Activated T-cell treated with anti-CD3 and anti-CD28 coated beads, Interleukin-2, amount 50 U/mL, for 4 hours (primary cell): ENCODE results near the gene FAM200B. TPM values are rescaled to one million over a fixed set of nuclear protein-coding genes. Genes with fewer than 3 reads are reported as not detected.
"Not testable (repeated sequence)": the region's sequence is repeated elsewhere in the genome, so short reads cannot be mapped to it uniquely, and the experiment has no call there.

Source experiments
- ATAC-seq, 2 donors: fragments of 200-7000 bp; cut with Tn5 transposase; one replicate each; pipeline ENCODE4 v1.10.0; 2021
- DNase-seq: peaks from one replicate; pipeline ENCODE4 v3.0.0-alpha.2; 2020
- H3K27me3 Mint-ChIP-seq: one replicate; pipeline ENCODE4 v1.8.0; 2021; ENCODE audit warnings: low read depth, mixed read lengths
- H3K36me3 Mint-ChIP-seq: one replicate; pipeline ENCODE4 v1.8.0; 2022; ENCODE audit warnings: mixed read lengths; ENCODE audit not compliant: insufficient read depth
- H3K4me1 Mint-ChIP-seq: one replicate; pipeline ENCODE4 v1.8.0; 2021; ENCODE audit warnings: low read depth, mixed read lengths
- H3K4me3 Mint-ChIP-seq: one replicate; pipeline ENCODE4 v1.8.0; 2021; ENCODE audit warnings: mild to moderate bottlenecking, moderate library complexity, mixed read lengths
- H3K9me3 Mint-ChIP-seq: one replicate; pipeline ENCODE4 v1.8.0; 2021; ENCODE audit warnings: mixed read lengths
- total RNA-seq, 3 donors: library from RNA; stranded (reverse); gene quantifications; one replicate each; pipeline ENCODE4 v1.2.1, GENCODE V29; 2021

FAM200B gene
- total RNA-seq, 3 donors from 2014 or later: 6.1 to 6.6 (median 6.2) TPM

- no peak overlapping the region for H3K4me3 Mint-ChIP-seq
- H3K36me3 Mint-ChIP-seq: no peaks in the 10 kb centered on the region
- no peaks in the 10 kb centered on the region for H3K27me3 Mint-ChIP-seq
- no peaks in the 10 kb centered on the region for H3K4me1 Mint-ChIP-seq
- ATAC-seq (no peak), DNase-seq (no peak)
- H3K9me3 Mint-ChIP-seq: no peaks in the 10 kb centered on the region
Observed at GRCh38 chr4:15718959-15719358, 37.3 kb downstream of the FAM200B start.

GRCh38 chr4:15719506-15719905 lies 37.9 kb downstream of the FAM200B start:
- DNase-seq (no peak), ATAC-seq (no peak)
- Mint-ChIP-seq H3K9me3 (no peaks in the 10 kb centered on the region), H3K4me1 (no peaks in the 10 kb centered on the region), H3K27me3 (no peaks in the 10 kb centered on the region), H3K36me3 (no peaks in the 10 kb centered on the region), H3K4me3 (no peak overlapping the region)

GRCh38 chr4:15720851-15721250 lies 39.2 kb downstream of the FAM200B start:
- Mint-ChIP-seq H3K4me3 (no peak overlapping the region), H3K9me3 (no peaks in the 10 kb centered on the region), H3K36me3 (no peaks in the 10 kb centered on the region), H3K27me3 (no peaks in the 10 kb centered on the region), H3K4me1 (peaks cover 4% of the 10 kb centered on the region)
- DNase-seq: no peak
- ATAC-seq: no peak

GRCh38 chr4:15725608-15726007 lies 44.0 kb downstream of the FAM200B start:
- Mint-ChIP-seq H3K4me1 (peaks cover 7% of the 10 kb centered on the region), H3K4me3 (no peak overlapping the region), H3K36me3 (no peaks in the 10 kb centered on the region), H3K9me3 (no peaks in the 10 kb centered on the region), H3K27me3 (no peaks in the 10 kb centered on the region)
- DNase-seq (no peak), ATAC-seq (no peak)

GRCh38 chr4:15729910-15730533 lies 48.4 kb downstream of the FAM200B start:
- H3K4me1 Mint-ChIP-seq: peaks cover 13% of the 10 kb centered on the region
- no peaks in the 10 kb centered on the region for H3K36me3 Mint-ChIP-seq
- no peaks in the 10 kb centered on the region for H3K27me3 Mint-ChIP-seq
- DNase-seq: peak; percentile 21
- ATAC-seq: peak; percentile 65 to 67
- no peak overlapping the region for H3K4me3 Mint-ChIP-seq
- H3K9me3 Mint-ChIP-seq: no peaks in the 10 kb centered on the region

GRCh38 chr4:15733061-15733460 lies 51.4 kb downstream of the FAM200B start:
- ATAC-seq, H3K9me3 Mint-ChIP-seq, DNase-seq, H3K4me3 Mint-ChIP-seq, H3K27me3 Mint-ChIP-seq, H3K36me3 Mint-ChIP-seq: not testable (repeated sequence)
- H3K4me1 Mint-ChIP-seq: peaks cover 18% of the 10 kb centered on the region

- DNase-seq (no peak), ATAC-seq (no peak)
- Mint-ChIP-seq H3K4me3 (no peak overlapping the region), H3K9me3 (peaks cover 3% of the 10 kb centered on the region), H3K36me3 (no peaks in the 10 kb centered on the region), H3K4me1 (peaks cover 34% of the 10 kb centered on the region), H3K27me3 (no peaks in the 10 kb centered on the region)
Observed at GRCh38 chr4:15735536-15735935, 53.9 kb downstream of the FAM200B start.

GRCh38 chr4:15736514-15737050 lies 55.0 kb downstream of the FAM200B start:
- peaks cover 34% of the 10 kb centered on the region for H3K4me1 Mint-ChIP-seq

GRCh38 chr4:15737255-15737654 lies 55.6 kb downstream of the FAM200B start:
- H3K4me3 Mint-ChIP-seq: no peak overlapping the region
- no peaks in the 10 kb centered on the region for H3K36me3 Mint-ChIP-seq
- ATAC-seq: no peak
- H3K9me3 Mint-ChIP-seq: peaks cover 8% of the 10 kb centered on the region
- no peaks in the 10 kb centered on the region for H3K27me3 Mint-ChIP-seq
- no peak for DNase-seq
- peaks cover 34% of the 10 kb centered on the region for H3K4me1 Mint-ChIP-seq

More at GRCh38 chr4:15736514-15737050, 55.0 kb downstream of the FAM200B start:
- H3K9me3 Mint-ChIP-seq: peaks cover 3% of the 10 kb centered on the region
- ATAC-seq: no peak
- no peaks in the 10 kb centered on the region for H3K27me3 Mint-ChIP-seq
- DNase-seq: no peak
- no peak overlapping the region for H3K4me3 Mint-ChIP-seq
- H3K36me3 Mint-ChIP-seq: no peaks in the 10 kb centered on the region

GRCh38 chr4:15738877-15739276 lies 57.2 kb downstream of the FAM200B start:
- no peak overlapping the region for H3K4me3 Mint-ChIP-seq
- H3K4me1 Mint-ChIP-seq: peaks cover 32% of the 10 kb centered on the region
- H3K9me3 Mint-ChIP-seq: peaks cover 19% of the 10 kb centered on the region
- no peaks in the 10 kb centered on the region for H3K36me3 Mint-ChIP-seq
- ATAC-seq (peak; percentile 87 to 90), DNase-seq (no peak)
- H3K27me3 Mint-ChIP-seq: no peaks in the 10 kb centered on the region

Other genes starting within 250 kb of the FAM200B start
- gene CC2D2A, start 211.9 kb upstream of the FAM200B start, total RNA-seq: under 1 TPM in 1 of 3 donors, not detected in 2; 0.11 TPM
- 10 to 100 TPM; 20.5 to 22.7 (median 22.6) TPM for gene FBXL5, start 26.5 kb upstream of the FAM200B start, total RNA-seq
- under 1 TPM in 2 of 3 donors, not detected in 1; 0.18 to 0.41 TPM for gene BST1, start 21.2 kb downstream of the FAM200B start, total RNA-seq
- 10 to 100 TPM; 15.7 to 23.5 (median 19.3) TPM for gene CD38, start 96.5 kb downstream of the FAM200B start, total RNA-seq